ENCODE results near the gene SLC25A25. TPM values are rescaled to one million over a fixed set of nuclear protein-coding genes. Genes with fewer than 3 reads are reported as not detected.

Gene SLC25A25
- total RNA-seq, 1 experiment from 2014 or later, result 18.5 TPM

- intact Hi-C loops (cut with micrococcal nuclease; ENCODE audit: unreplicated experiment), result no loop called here
- BruUV-seq (replicated peaks), result no TSS peak
- Histone ChIP-seq H3K4me3 (ENCODE audit: low read depth, low read length) (no peak overlapping the region), H3K27me3 (replicated peaks; ENCODE audit: control insufficient read depth, insufficient read depth, low read length) (no peaks in the 10 kb centered on the region), H3K4me1 (no peaks in the 10 kb centered on the region), H3K9me3 (no peaks in the 10 kb centered on the region), H3K36me3 (ENCODE audit: control insufficient read depth, insufficient read depth, low read length) (no peaks in the 10 kb centered on the region)
- H3K4me3 Mint-ChIP-seq (ENCODE audit: unreplicated experiment), result no peak overlapping the region
- POLR2A ChIA-PET, result no interaction called here
- CTCF ChIA-PET, result no interaction called here
- no peaks in the 10 kb centered on the region for H3K4me1 Mint-ChIP-seq (ENCODE audit: low read depth, unreplicated experiment)
- DNase-seq, result peak in 1 of 2 experiments; percentile 38
- no peaks in the 10 kb centered on the region for H3K9me3 Mint-ChIP-seq (ENCODE audit: unreplicated experiment)
- H3K27ac Mint-ChIP-seq (ENCODE audit: unreplicated experiment), result no peak overlapping the region
- no peaks in the 10 kb centered on the region for H3K27me3 Mint-ChIP-seq (ENCODE audit: insufficient read depth, unreplicated experiment)
- no peak for TF ChIP-seq CTCF (IDR thresholded peaks at IDR 0.05; ENCODE audit: insufficient read depth in 1 of 2, low read depth in 1 of 2, low read length in 1 of 2, severe bottlenecking in 1 of 2, unreplicated experiment in 1 of 2)
- H3K36me3 Mint-ChIP-seq (ENCODE audit: insufficient read depth, unreplicated experiment), result no peaks in the 10 kb centered on the region
Measured at GRCh38 chr9:128153060-128153946, 85.3 kb downstream of the SLC25A25 start.

DNA sequence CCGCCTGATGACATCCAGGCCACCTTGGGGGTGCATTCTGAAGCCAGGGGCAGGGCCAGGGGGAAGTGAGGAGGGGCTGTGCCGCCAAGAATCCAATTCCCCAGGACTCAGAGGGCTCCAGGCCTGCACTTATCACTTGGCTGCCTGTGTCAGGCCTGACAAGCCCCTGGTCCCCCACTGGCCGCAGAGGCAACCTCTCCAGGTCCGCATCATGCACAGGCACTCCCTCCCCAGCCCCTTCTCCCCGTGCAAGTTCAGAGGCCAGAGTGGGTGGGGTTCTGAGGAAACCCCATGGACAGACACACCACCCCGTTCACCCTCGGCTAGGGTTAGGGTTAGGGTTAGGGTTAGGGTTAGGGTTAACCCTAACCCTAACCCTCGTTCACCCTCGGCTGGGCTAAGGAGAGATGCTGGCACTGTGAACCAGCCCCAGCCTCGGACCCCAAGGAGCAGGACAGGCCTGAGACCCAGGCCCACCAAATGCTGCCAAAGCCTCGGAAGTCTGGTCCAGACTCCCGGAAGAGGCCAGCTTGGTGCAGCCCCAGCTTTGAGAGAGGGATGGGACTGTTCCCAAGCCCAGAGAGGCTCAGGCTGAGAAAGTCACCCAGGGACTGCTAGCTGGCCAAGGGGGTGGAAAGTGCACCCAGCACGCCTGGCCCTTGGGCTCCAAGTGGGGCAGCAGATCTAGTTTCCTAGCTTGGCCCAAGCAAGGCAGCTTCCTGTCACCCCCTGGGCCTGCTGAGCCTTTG, 86.1 kb downstream of the SLC25A25 start:
- Mint-ChIP-seq H3K27ac (ENCODE audit: unreplicated experiment) (no peak overlapping the region), H3K4me1 (ENCODE audit: low read depth, unreplicated experiment) (no peaks in the 10 kb centered on the region), H3K9me3 (ENCODE audit: unreplicated experiment) (no peaks in the 10 kb centered on the region), H3K27me3 (ENCODE audit: insufficient read depth, unreplicated experiment) (no peaks in the 10 kb centered on the region), H3K4me3 (ENCODE audit: unreplicated experiment) (no peak overlapping the region), H3K36me3 (ENCODE audit: insufficient read depth, unreplicated experiment) (no peaks in the 10 kb centered on the region)
- DNase-seq, result peak in 1 of 2 experiments; percentile 30
- Histone ChIP-seq H3K9me3 (no peaks in the 10 kb centered on the region), H3K4me1 (no peaks in the 10 kb centered on the region), H3K4me3 (ENCODE audit: low read depth, low read length) (no peak overlapping the region), H3K27me3 (replicated peaks; ENCODE audit: control insufficient read depth, insufficient read depth, low read length) (no peaks in the 10 kb centered on the region), H3K36me3 (ENCODE audit: control insufficient read depth, insufficient read depth, low read length) (no peaks in the 10 kb centered on the region)
- intact Hi-C loops (cut with micrococcal nuclease; ENCODE audit: unreplicated experiment), result no loop called here
- POLR2A ChIA-PET, result no interaction called here
- CTCF ChIA-PET, result no interaction called here
- no TSS peak for BruUV-seq (replicated peaks)
- TF ChIP-seq CTCF (IDR thresholded peaks at IDR 0.05; ENCODE audit: insufficient read depth in 1 of 2, low read depth in 1 of 2, low read length in 1 of 2, severe bottlenecking in 1 of 2, unreplicated experiment in 1 of 2), result no peak

DNA sequence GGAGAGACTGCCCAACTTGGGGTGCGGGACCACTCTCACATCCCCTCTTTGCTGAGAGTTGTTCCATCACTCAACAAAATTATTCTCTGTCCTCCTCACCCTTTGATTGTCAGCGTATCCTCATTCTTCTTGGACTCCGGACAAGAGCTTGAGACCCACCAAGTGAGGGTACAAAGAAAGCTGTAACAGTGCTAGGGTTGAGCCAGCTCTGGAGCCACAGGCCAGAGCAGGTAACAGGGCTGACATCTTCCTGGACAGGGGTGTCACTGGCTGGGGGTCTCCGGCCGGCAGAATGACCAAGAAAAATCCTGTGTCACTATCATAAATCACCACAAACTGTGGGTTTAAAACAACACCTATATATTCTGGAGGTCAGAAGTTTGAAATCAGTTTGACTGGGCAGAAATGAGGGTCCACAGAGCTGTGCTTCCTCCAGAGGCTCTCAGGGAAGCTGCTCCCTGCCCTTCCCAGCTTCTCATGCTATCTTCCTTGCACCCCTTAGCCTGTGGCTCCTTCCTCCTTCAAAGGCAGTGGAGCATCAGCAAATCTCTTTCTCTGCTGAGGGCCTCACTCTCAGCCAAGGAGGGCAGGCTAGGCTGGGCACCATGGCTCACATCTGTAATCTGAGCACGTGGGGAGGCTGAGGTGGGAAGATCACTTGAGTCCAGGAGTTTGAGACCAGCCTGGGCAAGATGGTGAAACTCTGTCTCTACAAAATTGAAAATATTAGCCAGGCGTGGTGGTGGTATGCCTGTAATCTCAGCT, 87.9 kb downstream of the SLC25A25 start:
- Histone ChIP-seq H3K9me3 (no peaks in the 10 kb centered on the region), H3K4me1 (peaks cover 5% of the 10 kb centered on the region; the same call in 1 of the 2 replicates), H3K27me3 (replicated peaks; ENCODE audit: control insufficient read depth, insufficient read depth, low read length) (no peaks in the 10 kb centered on the region), H3K4me3 (ENCODE audit: low read depth, low read length) (no peak overlapping the region), H3K36me3 (ENCODE audit: control insufficient read depth, insufficient read depth, low read length) (no peaks in the 10 kb centered on the region)
- DNase-seq, result peak in 1 of 2 experiments; percentile 6
- Mint-ChIP-seq H3K9me3 (ENCODE audit: unreplicated experiment) (no peaks in the 10 kb centered on the region), H3K27me3 (ENCODE audit: insufficient read depth, unreplicated experiment) (no peaks in the 10 kb centered on the region), H3K36me3 (ENCODE audit: insufficient read depth, unreplicated experiment) (no peaks in the 10 kb centered on the region), H3K4me1 (ENCODE audit: low read depth, unreplicated experiment) (no peaks in the 10 kb centered on the region), H3K27ac (ENCODE audit: unreplicated experiment) (no peak overlapping the region), H3K4me3 (ENCODE audit: unreplicated experiment) (no peak overlapping the region)
- TF ChIP-seq CTCF (IDR thresholded peaks at IDR 0.05; ENCODE audit: insufficient read depth in 1 of 2, low read depth in 1 of 2, low read length in 1 of 2, severe bottlenecking in 1 of 2, unreplicated experiment in 1 of 2), result no peak
- ChIA-PET POLR2A (no interaction called here), CTCF (no interaction called here)
- intact Hi-C loops (cut with micrococcal nuclease; ENCODE audit: unreplicated experiment), result no loop called here
- no TSS peak for BruUV-seq (replicated peaks)

All from Caco-2 (cell line).